Limb (tissue), 2 donors: ENCODE results near the gene LYRM2.

Experiments used
- DNase-seq, 2 donors: peaks; one replicate each; pipeline ENCODE4 v3.0.0-alpha.2; 2016; ENCODE audit errors: extremely low spot score in 2 of 2

LYRM2 gene

GRCh38 chr6:89596056-89596455, 42.5 kb downstream of the LYRM2 start:
- no peak for DNase-seq

GRCh38 chr6:89591745-89592144, 46.8 kb downstream of the LYRM2 start:
- no peak for DNase-seq

GRCh38 chr6:89590133-89590532, 48.4 kb downstream of the LYRM2 start:
- no peak for DNase-seq

- no peak for DNase-seq
Observed at GRCh38 chr6:89589297-89590025, 49.1 kb downstream of the LYRM2 start.

GRCh38 chr6:89585154-89585553, 53.4 kb downstream of the LYRM2 start:
- no peak for DNase-seq

GRCh38 chr6:89584539-89584938, 54.0 kb downstream of the LYRM2 start:
- no peak for DNase-seq

- DNase-seq: no peak
Observed at GRCh38 chr6:89583559-89583958, 55.0 kb downstream of the LYRM2 start.

- DNase-seq: no peak
Observed at GRCh38 chr6:89582669-89583325, 55.8 kb downstream of the LYRM2 start.

- no peak for DNase-seq
Observed at GRCh38 chr6:89581689-89582088, 56.9 kb downstream of the LYRM2 start.

GRCh38 chr6:89580997-89581666, 57.4 kb downstream of the LYRM2 start:
- no peak for DNase-seq

- DNase-seq: no peak
Observed at GRCh38 chr6:89575562-89575960, 63.0 kb downstream of the LYRM2 start.

GRCh38 chr6:89574910-89575561, 63.5 kb downstream of the LYRM2 start:
- no peak for DNase-seq

- DNase-seq: no peak
Observed at GRCh38 chr6:89567630-89568390, 70.7 kb downstream of the LYRM2 start.

GRCh38 chr6:89566930-89567629, 71.5 kb downstream of the LYRM2 start:
- peak in 1 of 2 donors; percentile 44 for DNase-seq

GRCh38 chr6:89566008-89566800, 72.3 kb downstream of the LYRM2 start:
- DNase-seq: no peak

GRCh38 chr6:89564752-89565427, 73.7 kb downstream of the LYRM2 start:
- DNase-seq: no peak

GRCh38 chr6:89563866-89564265, 74.7 kb downstream of the LYRM2 start:
- no peak for DNase-seq

- DNase-seq: peak; percentile 43 to 55
Observed at GRCh38 chr6:89562093-89562973, 76.2 kb downstream of the LYRM2 start.
